HEK293 (cell line): ENCODE results near the gene ORMDL1.

ENCODE experiments used
- AEBP2 ChIP-seq: fragments of 450-650 bp; formaldehyde crosslinking; IDR thresholded peaks from 2 replicates; pipeline ENCODE4 v1.5.1; 2016; ENCODE audit warnings: missing biosample characterization, missing genetic modification characterization, borderline replicate concordance
- ELK4 ChIP-seq: IDR thresholded peaks from 2 replicates; pipeline ENCODE4 v1.6.1; 2011; ENCODE audit warnings: mild to moderate bottlenecking, low read depth, low read length, borderline replicate concordance
- GLI2 ChIP-seq: fragments of 450-650 bp; formaldehyde crosslinking; IDR thresholded peaks from 2 replicates; pipeline ENCODE4; 2017; ENCODE audit warnings: missing biosample characterization, missing genetic modification characterization, low read depth, borderline replicate concordance
- GLIS2 ChIP-seq: fragments of 450-650 bp; formaldehyde crosslinking; IDR thresholded peaks from 2 replicates; pipeline ENCODE4 v1.5.1; 2016; ENCODE audit warnings: missing biosample characterization, missing genetic modification characterization
- PRDM1 ChIP-seq: fragments of 450-650 bp; formaldehyde crosslinking; IDR thresholded peaks from 2 replicates; pipeline ENCODE4; 2016; ENCODE audit warnings: missing biosample characterization, missing genetic modification characterization
- PRDM10 ChIP-seq: fragments of 450-650 bp; formaldehyde crosslinking; IDR thresholded peaks from 2 replicates; pipeline ENCODE4 v1.5.1; 2016; ENCODE audit warnings: missing biosample characterization, missing genetic modification characterization
- PRDM6 ChIP-seq: fragments of 450-650 bp; formaldehyde crosslinking; IDR thresholded peaks from 2 replicates; pipeline ENCODE4 v1.5.1; 2017; ENCODE audit warnings: missing biosample characterization, missing genetic modification characterization
- SP2 ChIP-seq: fragments of 450-650 bp; formaldehyde crosslinking; IDR thresholded peaks from 2 replicates; pipeline ENCODE4 v1.5.1; 2016; ENCODE audit warnings: missing biosample characterization, missing genetic modification characterization
- SP3 ChIP-seq: fragments of 450-650 bp; formaldehyde crosslinking; IDR thresholded peaks from 2 replicates; pipeline ENCODE4 v1.5.1; 2016; ENCODE audit warnings: missing biosample characterization, missing genetic modification characterization
- ZBTB8A ChIP-seq: fragments of 450-650 bp; formaldehyde crosslinking; IDR thresholded peaks from 2 replicates; pipeline ENCODE4 v1.5.1; 2016; ENCODE audit warnings: missing biosample characterization, missing genetic modification characterization
- ZEB2 ChIP-seq: fragments of 450-650 bp; formaldehyde crosslinking; IDR thresholded peaks from 2 replicates; pipeline ENCODE4 v1.5.1; 2016; ENCODE audit warnings: missing biosample characterization, missing genetic modification characterization
- ZIC2 ChIP-seq: fragments of 450-650 bp; formaldehyde crosslinking; IDR thresholded peaks from 2 replicates; pipeline ENCODE4 v1.5.1; 2016; ENCODE audit warnings: missing biosample characterization, missing genetic modification characterization
- ZNF114 ChIP-seq: fragments of 450-650 bp; formaldehyde crosslinking; IDR thresholded peaks from 2 replicates; pipeline ENCODE4 v1.5.0; 2017; ENCODE audit warnings: missing biosample characterization, missing genetic modification characterization
- ZNF148 ChIP-seq: fragments of 450-650 bp; formaldehyde crosslinking; IDR thresholded peaks from 2 replicates; pipeline ENCODE4 v1.5.0; 2017; ENCODE audit warnings: missing biosample characterization, missing genetic modification characterization, borderline replicate concordance
- ZNF155 ChIP-seq: fragments of 450-650 bp; formaldehyde crosslinking; IDR thresholded peaks from 2 replicates; pipeline ENCODE4 v1.5.1; 2016; ENCODE audit warnings: missing biosample characterization, missing genetic modification characterization
- ZNF280C ChIP-seq: fragments of 450-650 bp; formaldehyde crosslinking; IDR thresholded peaks from 2 replicates; pipeline ENCODE4 v1.5.1; 2016; ENCODE audit warnings: missing biosample characterization, missing genetic modification characterization
- ZNF292 ChIP-seq: fragments of 450-650 bp; formaldehyde crosslinking; IDR thresholded peaks from 2 replicates; pipeline ENCODE4 v1.5.1; 2016; ENCODE audit warnings: low read depth, missing biosample characterization, missing genetic modification characterization, borderline replicate concordance
- ZNF394 ChIP-seq: fragments of 450-650 bp; formaldehyde crosslinking; IDR thresholded peaks from 2 replicates; pipeline ENCODE4 v1.5.1; 2016; ENCODE audit warnings: missing biosample characterization, missing genetic modification characterization, mild to moderate bottlenecking, moderate library complexity, borderline replicate concordance
- ZNF473 ChIP-seq: fragments of 450-650 bp; formaldehyde crosslinking; IDR thresholded peaks from 2 replicates; pipeline ENCODE4 v1.5.1; 2017; ENCODE audit warnings: missing biosample characterization, missing genetic modification characterization
- ZNF544 ChIP-seq: fragments of 450-650 bp; formaldehyde crosslinking; IDR thresholded peaks from 2 replicates; pipeline ENCODE4 v1.5.0; 2017; ENCODE audit warnings: missing biosample characterization, missing genetic modification characterization
- ZNF600 ChIP-seq: fragments of 450-650 bp; formaldehyde crosslinking; IDR thresholded peaks from 2 replicates; pipeline ENCODE4 v1.5.1; 2016; ENCODE audit warnings: missing biosample characterization, missing genetic modification characterization
- ZNF76 ChIP-seq: fragments of 450-650 bp; formaldehyde crosslinking; IDR thresholded peaks from 2 replicates; pipeline ENCODE4; 2016; ENCODE audit warnings: low read depth, missing biosample characterization, missing genetic modification characterization, borderline replicate concordance
- ZNF837 ChIP-seq: fragments of 450-650 bp; formaldehyde crosslinking; IDR thresholded peaks from 2 replicates; pipeline ENCODE4 v1.5.1; 2016; ENCODE audit warnings: missing biosample characterization, missing genetic modification characterization
- ZSCAN30 ChIP-seq: fragments of 450-650 bp; IDR thresholded peaks from 2 replicates; pipeline ENCODE4 v1.5.1; 2018; ENCODE audit warnings: missing biosample characterization, mild to moderate bottlenecking, missing genetic modification characterization, moderate library complexity

ORMDL1 gene

GRCh38 chr2:189783927-189784867, at the start of gene ORMDL1, which contains the start of gene PMS1 (continued):
- peak; percentile 92 for TF ChIP-seq SP2 (tag by site-specific recombination)
- no peak for TF ChIP-seq ZNF292
- TF ChIP-seq ZNF837: no peak
- TF ChIP-seq GLIS2 (tag by site-specific recombination): peak; percentile 75
- peak; percentile 60 for TF ChIP-seq ZIC2 (tag by site-specific recombination)
- peak; percentile 25; the same call in 1 of the 2 replicates for TF ChIP-seq ZNF76 (tag by site-specific recombination)
- TF ChIP-seq ZNF148 (tag by site-specific recombination): no peak
- TF ChIP-seq ZNF473 (tag by site-specific recombination): no peak
- TF ChIP-seq ZNF114 (tag by site-specific recombination): no peak
- no peak for TF ChIP-seq PRDM1 (tag by site-specific recombination)
- peak; percentile 98 for TF ChIP-seq PRDM10 (tag by site-specific recombination)
- TF ChIP-seq SP3 (tag by site-specific recombination): peak; percentile 78
- TF ChIP-seq AEBP2 (tag by site-specific recombination): no peak
- no peak for TF ChIP-seq ZNF155
- peak; percentile 83 for TF ChIP-seq ZNF600 (tag by site-specific recombination)
- peak; percentile 29 for TF ChIP-seq ZSCAN30 (tag by site-specific recombination)
- TF ChIP-seq ZEB2 (tag by site-specific recombination): peak; percentile 84
- no peak for TF ChIP-seq ELK4
- TF ChIP-seq ZNF280C (tag by site-specific recombination): no peak
- peak; percentile 36; the same call in 1 of the 2 replicates for TF ChIP-seq ZNF394 (tag by site-specific recombination)
- TF ChIP-seq PRDM6 (tag by site-specific recombination): no peak
- peak; percentile 87 for TF ChIP-seq ZBTB8A (tag by site-specific recombination)
- no peak for TF ChIP-seq GLI2 (tag by site-specific recombination)
- no peak for TF ChIP-seq ZNF544
